ENCODE results near the gene DST.
"Not testable (repeated sequence)": the region's sequence is repeated elsewhere in the genome, so short reads cannot be mapped to it uniquely, and the experiment has no call there.

The DST gene

GRCh38 chr6:56572788-56573471 is 69.8 kb downstream of the DST start:
- Mint-ChIP-seq H3K4me3 (no peak overlapping the region), H3K4me1 (peaks cover 12% of the 10 kb centered on the region), H3K27ac (peak overlapping the region; percentile 71), H3K27me3 (ENCODE audit: low read depth, poor library complexity) (no peaks in the 10 kb centered on the region), H3K36me3 (ENCODE audit: low read depth) (peaks cover 6% of the 10 kb centered on the region), H3K9me3 (no peaks in the 10 kb centered on the region)
- TF ChIP-seq, protein P1, sequence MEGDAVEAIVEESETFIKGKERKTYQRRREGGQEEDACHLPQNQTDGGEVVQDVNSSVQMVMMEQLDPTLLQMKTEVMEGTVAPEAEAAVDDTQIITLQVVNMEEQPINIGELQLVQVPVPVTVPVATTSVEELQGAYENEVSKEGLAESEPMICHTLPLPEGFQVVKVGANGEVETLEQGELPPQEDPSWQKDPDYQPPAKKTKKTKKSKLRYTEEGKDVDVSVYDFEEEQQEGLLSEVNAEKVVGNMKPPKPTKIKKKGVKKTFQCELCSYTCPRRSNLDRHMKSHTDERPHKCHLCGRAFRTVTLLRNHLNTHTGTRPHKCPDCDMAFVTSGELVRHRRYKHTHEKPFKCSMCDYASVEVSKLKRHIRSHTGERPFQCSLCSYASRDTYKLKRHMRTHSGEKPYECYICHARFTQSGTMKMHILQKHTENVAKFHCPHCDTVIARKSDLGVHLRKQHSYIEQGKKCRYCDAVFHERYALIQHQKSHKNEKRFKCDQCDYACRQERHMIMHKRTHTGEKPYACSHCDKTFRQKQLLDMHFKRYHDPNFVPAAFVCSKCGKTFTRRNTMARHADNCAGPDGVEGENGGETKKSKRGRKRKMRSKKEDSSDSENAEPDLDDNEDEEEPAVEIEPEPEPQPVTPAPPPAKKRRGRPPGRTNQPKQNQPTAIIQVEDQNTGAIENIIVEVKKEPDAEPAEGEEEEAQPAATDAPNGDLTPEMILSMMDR (IDR thresholded peaks at IDR 0.05) = no peak
- DNase-seq = no peak

DNA sequence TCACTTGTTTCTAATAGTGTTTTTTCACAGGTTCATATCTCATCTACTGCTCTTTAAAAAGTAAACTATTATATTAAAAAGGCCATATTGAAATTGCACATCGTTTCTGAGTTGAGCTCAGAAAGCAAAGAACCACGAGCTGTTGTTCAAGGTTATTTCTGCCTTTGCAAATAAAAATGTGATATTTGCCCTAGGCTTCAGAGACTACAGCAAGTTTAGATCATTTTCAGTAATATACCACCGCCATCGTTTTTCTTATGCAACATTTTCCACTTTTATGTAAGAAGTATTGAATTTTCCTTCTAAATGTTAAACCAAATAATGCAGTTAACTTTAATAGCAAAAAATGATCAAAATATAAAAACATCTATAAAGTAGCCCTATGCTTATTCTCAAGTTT is 71.1 kb downstream of the DST start:
- H3K4me3 Mint-ChIP-seq = no peak overlapping the region
- DNase-seq = no peak
- H3K9me3 Mint-ChIP-seq = no peaks in the 10 kb centered on the region
- TF ChIP-seq, protein P1 (IDR thresholded peaks at IDR 0.05) = no peak
- H3K27ac Mint-ChIP-seq = no peak overlapping the region
- no peaks in the 10 kb centered on the region for H3K27me3 Mint-ChIP-seq (ENCODE audit: low read depth, poor library complexity)
- peaks cover 12% of the 10 kb centered on the region for H3K4me1 Mint-ChIP-seq
- H3K36me3 Mint-ChIP-seq (ENCODE audit: low read depth) = peaks cover 6% of the 10 kb centered on the region

- peaks cover 10% of the 10 kb centered on the region for H3K36me3 Mint-ChIP-seq (ENCODE audit: low read depth)
- no peak overlapping the region for H3K4me3 Mint-ChIP-seq
- no peaks in the 10 kb centered on the region for H3K27me3 Mint-ChIP-seq (ENCODE audit: low read depth, poor library complexity)
- peak overlapping the region; percentile 12 for H3K27ac Mint-ChIP-seq
- TF ChIP-seq, protein P1 (IDR thresholded peaks at IDR 0.05) = peak; percentile 47
- H3K4me1 Mint-ChIP-seq = peaks cover 12% of the 10 kb centered on the region
- no peak for DNase-seq
- H3K9me3 Mint-ChIP-seq = no peaks in the 10 kb centered on the region
These were observed 72.0 kb downstream of the DST start for GRCh38 chr6:56570413-56571359.

DNA sequence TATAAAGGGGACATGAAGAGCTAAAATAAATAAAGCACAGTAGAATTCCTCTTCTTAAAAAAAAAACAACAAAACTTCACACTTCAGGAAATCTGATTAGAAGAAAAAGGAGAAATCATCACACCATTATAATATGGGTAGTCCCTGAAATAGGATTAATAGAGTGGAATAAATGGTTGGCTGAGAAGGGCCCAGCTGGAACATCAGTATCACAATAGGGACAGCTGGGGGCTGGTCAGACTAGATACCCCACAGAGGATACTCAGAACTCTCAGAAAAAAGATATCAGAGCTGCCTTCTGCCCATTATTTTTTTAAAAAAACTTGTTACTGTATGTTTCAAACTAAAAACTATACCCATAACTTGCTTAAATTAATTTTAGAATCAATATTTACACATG is 75.2 kb downstream of the DST start:
- peaks cover 24% of the 10 kb centered on the region for H3K9me3 Mint-ChIP-seq
- peaks cover 40% of the 10 kb centered on the region for H3K36me3 Mint-ChIP-seq (ENCODE audit: low read depth)
- TF ChIP-seq, protein P1 (IDR thresholded peaks at IDR 0.05) = no peak
- no peaks in the 10 kb centered on the region for H3K4me1 Mint-ChIP-seq
- H3K27me3 Mint-ChIP-seq (ENCODE audit: low read depth, poor library complexity) = no peaks in the 10 kb centered on the region
- no peak overlapping the region for H3K27ac Mint-ChIP-seq
- no peak for DNase-seq
- H3K4me3 Mint-ChIP-seq = no peak overlapping the region

DNA sequence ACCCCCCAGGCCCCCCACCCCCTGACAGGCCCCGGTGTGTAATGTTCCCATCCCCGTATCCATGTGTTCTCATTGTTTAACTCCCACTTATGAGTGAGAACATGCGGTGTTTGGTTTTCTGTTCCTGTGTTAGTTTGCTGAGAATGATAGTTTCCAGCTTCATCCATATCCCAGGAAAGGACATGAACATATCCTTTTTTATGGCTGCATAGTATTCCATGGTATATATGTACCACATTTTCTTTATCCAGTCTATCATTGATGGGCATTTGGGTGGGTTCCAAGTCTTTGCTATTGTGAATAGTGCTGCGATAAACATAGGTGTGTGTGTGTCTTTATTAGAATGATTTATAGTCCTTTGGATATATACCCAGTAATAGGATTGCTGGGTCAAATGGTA is 80.0 kb downstream of the DST start:
- Mint-ChIP-seq H3K4me1 (peaks cover 13% of the 10 kb centered on the region), H3K9me3 (peaks cover 24% of the 10 kb centered on the region), H3K36me3 (ENCODE audit: low read depth) (peaks cover 44% of the 10 kb centered on the region)
- H3K27me3 Mint-ChIP-seq (ENCODE audit: low read depth, poor library complexity); DNase-seq; H3K27ac Mint-ChIP-seq; H3K4me3 Mint-ChIP-seq: not testable (repeated sequence)

DNA sequence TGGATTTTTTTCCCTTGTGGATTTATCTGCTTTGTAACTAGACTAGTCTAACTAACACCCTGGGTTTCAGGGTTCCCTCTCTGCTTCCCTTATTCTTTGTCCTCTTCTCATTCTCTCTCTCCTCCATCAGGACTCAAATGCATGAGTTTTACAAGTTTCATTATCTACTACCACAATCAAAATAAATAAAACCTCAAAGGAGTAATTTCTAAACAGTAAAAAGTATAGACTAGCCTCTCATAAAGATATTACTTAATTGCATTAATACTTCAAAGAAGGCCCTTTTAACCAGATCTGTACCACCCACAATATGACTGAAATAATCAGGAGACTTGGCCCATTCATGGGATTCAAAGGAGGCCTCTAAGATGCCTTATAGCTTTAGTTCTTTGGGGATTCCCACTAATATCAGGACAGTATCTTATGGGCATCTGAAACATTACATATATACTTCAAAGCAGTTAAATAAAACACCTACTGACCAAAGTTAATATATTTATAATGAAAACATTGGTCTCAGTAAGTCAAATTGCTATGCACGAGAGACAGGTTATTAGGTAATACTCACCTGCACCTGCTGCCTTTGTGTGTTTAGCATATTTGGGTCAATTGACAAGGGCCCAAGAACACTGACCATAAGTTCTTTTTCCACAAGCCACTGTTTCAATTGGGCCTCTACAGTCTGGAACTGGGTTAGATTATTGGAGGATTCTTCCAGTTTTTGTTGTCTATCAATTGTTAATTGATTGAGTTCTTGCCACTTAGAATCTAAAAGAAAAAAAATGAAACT is 85.7 kb downstream of the DST start:
- H3K4me3 Mint-ChIP-seq = no peak overlapping the region
- H3K27me3 Mint-ChIP-seq (ENCODE audit: low read depth, poor library complexity) = no peaks in the 10 kb centered on the region

More for the DNA sequence above, 85.7 kb downstream of the DST start:
- H3K4me1 Mint-ChIP-seq = peaks cover 17% of the 10 kb centered on the region
- no peaks in the 10 kb centered on the region for H3K9me3 Mint-ChIP-seq
- no peak for DNase-seq
- H3K36me3 Mint-ChIP-seq (ENCODE audit: low read depth) = peaks cover 19% of the 10 kb centered on the region
- TF ChIP-seq, protein P1 (IDR thresholded peaks at IDR 0.05) = no peak
- H3K27ac Mint-ChIP-seq = peak overlapping the region; percentile 0
